OCI-LY1 (cell line): ENCODE measurements around the gene TNFRSF14.

Experiments used
- H2AFZ ChIP-seq: fragments of 200-600 bp; sonication (generic), shearing (Covaris generic); 2 replicates; pipeline ENCODE4 v1.6.0; 2014; ENCODE audit warnings: antibody characterized with exemption, mild to moderate bottlenecking, low read length
- H3F3A ChIP-seq: fragments of 200-600 bp; sonication (generic), shearing (Covaris generic); 2 replicates; pipeline ENCODE4 v1.6.0; 2014; ENCODE audit warnings: mild to moderate bottlenecking, antibody characterized with exemption, low read length, moderate library complexity; ENCODE audit not compliant: insufficient read depth
- H3K27ac ChIP-seq: fragments of 200-600 bp; sonication (generic); 2 replicates; pipeline ENCODE4 v1.5.1; 2014; ENCODE audit warnings: low read length, mixed run types, mild to moderate bottlenecking, low read depth; ENCODE audit not compliant: poor library complexity, severe bottlenecking
- H3K27me3 ChIP-seq: fragments of 200-600 bp; sonication (generic); 2 replicates; pipeline ENCODE4 v1.6.0; 2014; ENCODE audit warnings: antibody characterized with exemption, mild to moderate bottlenecking, low read length, moderate library complexity; ENCODE audit not compliant: insufficient read depth
- H3K36me3 ChIP-seq: fragments of 200-600 bp; sonication (generic); 2 replicates; pipeline ENCODE4 v1.6.1; 2014; ENCODE audit warnings: mild to moderate bottlenecking, antibody characterized with exemption, low read length, moderate library complexity, mixed read lengths; ENCODE audit not compliant: insufficient read depth
- H3K4me1 ChIP-seq: fragments of 200-600 bp; sonication (generic); 2 replicates; pipeline ENCODE4 v1.5.1; 2014; ENCODE audit warnings: mild to moderate bottlenecking, low read length, moderate library complexity; ENCODE audit not compliant: insufficient read depth, severe bottlenecking
- H3K4me2 ChIP-seq: fragments of 200-600 bp; sonication (generic), shearing (Covaris generic); 2 replicates; pipeline ENCODE4 v1.6.1; 2014; ENCODE audit warnings: low read length
- H3K4me3 ChIP-seq: fragments of 200-600 bp; sonication (generic); 2 replicates; pipeline ENCODE4 v1.5.1; 2014; ENCODE audit warnings: low read length, low read depth, mild to moderate bottlenecking, mixed read lengths; ENCODE audit not compliant: poor library complexity, severe bottlenecking
- H3K79me2 ChIP-seq: fragments of 200-600 bp; shearing (Covaris generic); 2 replicates; pipeline ENCODE4 v1.6.1; 2016; ENCODE audit warnings: mixed run types, low read length, mixed read lengths; ENCODE audit not compliant: insufficient read depth
- H3K9ac ChIP-seq: fragments of 200-600 bp; sonication (generic), shearing (Covaris generic); 2 replicates; pipeline ENCODE4 v1.6.1; 2014; ENCODE audit warnings: mild to moderate bottlenecking, low read length, mixed read lengths
- H3K9me2 ChIP-seq: fragments of 200-600 bp; sonication (generic), shearing (Covaris generic); 2 replicates; pipeline ENCODE4 v1.6.1; 2014; ENCODE audit warnings: low read depth, mild to moderate bottlenecking, low read length, mixed read lengths
- H3K9me3 ChIP-seq: fragments of 200-600 bp; shearing (Covaris generic); 2 replicates; pipeline ENCODE4 v1.6.1; 2014; ENCODE audit warnings: low read length, mixed read lengths
- H4K20me1 ChIP-seq: fragments of 200-600 bp; sonication (generic), shearing (Covaris generic); 2 replicates; pipeline ENCODE4 v1.6.0; 2016; ENCODE audit warnings: mild to moderate bottlenecking, low read length; ENCODE audit not compliant: insufficient read depth
- EZH2 ChIP-seq: fragments of 200-600 bp; sonication (generic), shearing (Covaris generic); IDR thresholded peaks from 2 replicates; pipeline ENCODE4 v1.8.0; 2017; ENCODE audit warnings: borderline replicate concordance, mixed run types, mild to moderate bottlenecking, antibody characterized with exemption, low read length, moderate library complexity, mixed read lengths
- TF ChIP-seq, protein P1 (sequence below): fragments of 200-600 bp; sonication (generic), shearing (Covaris generic); IDR thresholded peaks from 2 replicates; pipeline ENCODE4 v1.5.1; 2017; ENCODE audit warnings: mild to moderate bottlenecking, antibody characterized with exemption, low read length, moderate library complexity, mixed read lengths

Gene TNFRSF14

DNA sequence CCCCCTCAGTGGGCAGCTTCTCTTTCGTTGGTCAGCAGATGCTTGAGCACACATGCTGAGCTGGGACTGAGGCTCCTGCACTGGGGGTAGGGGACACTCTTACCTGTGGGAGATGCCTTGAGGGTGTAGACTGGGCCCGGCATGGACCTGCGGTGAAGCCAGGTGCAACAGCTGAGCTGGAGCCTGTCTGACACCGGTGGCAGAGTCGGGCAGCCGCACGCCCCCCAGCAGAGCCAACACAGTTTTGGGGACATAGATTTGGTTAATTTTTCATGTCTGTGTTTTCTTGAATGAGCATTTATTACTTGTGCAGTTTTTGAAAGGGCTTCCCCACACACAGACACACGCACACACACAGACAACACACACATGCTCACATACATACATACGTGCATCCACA, 20.2 kb upstream of the TNFRSF14 start:
- no peaks in the 10 kb centered on the region for H3F3A ChIP-seq

DNA sequence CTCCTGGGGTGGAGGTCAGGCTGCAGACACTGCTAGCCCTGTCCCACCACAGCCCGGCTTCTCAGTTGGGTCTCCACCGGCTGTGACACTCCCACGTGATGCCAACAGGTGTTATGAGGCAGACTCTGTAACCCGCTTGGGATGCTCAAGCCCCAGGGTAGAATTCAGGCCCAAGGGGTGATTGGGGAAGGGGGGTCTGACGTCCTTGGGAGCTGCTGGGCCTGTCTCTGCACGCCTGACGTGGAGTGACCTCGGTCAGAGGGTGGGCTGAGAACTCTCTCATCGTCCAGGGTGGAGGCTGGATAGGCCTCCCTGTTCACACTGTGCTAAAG, 18.4 kb upstream of the TNFRSF14 start:
- no peak overlapping the region for H3K9ac ChIP-seq
- 0 out of 2 replicates have a peak, but pooled peaks cover 15% of the 10 kb centered on the region for H3K27me3 ChIP-seq
- no peaks in the 10 kb centered on the region for H3K36me3 ChIP-seq
- H3K4me2 ChIP-seq: no peak overlapping the region
- no peaks in the 10 kb centered on the region for H3K79me2 ChIP-seq
- no peaks in the 10 kb centered on the region for H3K9me2 ChIP-seq
- H3K27ac ChIP-seq: no peak overlapping the region
- H2AFZ ChIP-seq: no peak overlapping the region
- H4K20me1 ChIP-seq: no peaks in the 10 kb centered on the region
- TF ChIP-seq, protein P1, sequence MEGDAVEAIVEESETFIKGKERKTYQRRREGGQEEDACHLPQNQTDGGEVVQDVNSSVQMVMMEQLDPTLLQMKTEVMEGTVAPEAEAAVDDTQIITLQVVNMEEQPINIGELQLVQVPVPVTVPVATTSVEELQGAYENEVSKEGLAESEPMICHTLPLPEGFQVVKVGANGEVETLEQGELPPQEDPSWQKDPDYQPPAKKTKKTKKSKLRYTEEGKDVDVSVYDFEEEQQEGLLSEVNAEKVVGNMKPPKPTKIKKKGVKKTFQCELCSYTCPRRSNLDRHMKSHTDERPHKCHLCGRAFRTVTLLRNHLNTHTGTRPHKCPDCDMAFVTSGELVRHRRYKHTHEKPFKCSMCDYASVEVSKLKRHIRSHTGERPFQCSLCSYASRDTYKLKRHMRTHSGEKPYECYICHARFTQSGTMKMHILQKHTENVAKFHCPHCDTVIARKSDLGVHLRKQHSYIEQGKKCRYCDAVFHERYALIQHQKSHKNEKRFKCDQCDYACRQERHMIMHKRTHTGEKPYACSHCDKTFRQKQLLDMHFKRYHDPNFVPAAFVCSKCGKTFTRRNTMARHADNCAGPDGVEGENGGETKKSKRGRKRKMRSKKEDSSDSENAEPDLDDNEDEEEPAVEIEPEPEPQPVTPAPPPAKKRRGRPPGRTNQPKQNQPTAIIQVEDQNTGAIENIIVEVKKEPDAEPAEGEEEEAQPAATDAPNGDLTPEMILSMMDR: no peak
- TF ChIP-seq EZH2: no peak
- no peaks in the 10 kb centered on the region for H3F3A ChIP-seq
- H3K4me1 ChIP-seq: no peaks in the 10 kb centered on the region
- H3K4me3 ChIP-seq: no peak overlapping the region
- no peaks in the 10 kb centered on the region for H3K9me3 ChIP-seq

More for the DNA sequence above, 20.2 kb upstream of the TNFRSF14 start:
- Histone ChIP-seq H3K4me3 (no peak overlapping the region), H3K27ac (no peak overlapping the region), H4K20me1 (no peaks in the 10 kb centered on the region), H3K36me3 (no peaks in the 10 kb centered on the region), H3K27me3 (0 out of 2 replicates have a peak, but pooled peaks cover 15% of the 10 kb centered on the region), H3K9me3 (no peaks in the 10 kb centered on the region), H3K9me2 (no peaks in the 10 kb centered on the region), H3K79me2 (no peaks in the 10 kb centered on the region), H2AFZ (no peak overlapping the region), H3K9ac (no peak overlapping the region), H3K4me2 (no peak overlapping the region), H3K4me1 (no peaks in the 10 kb centered on the region)
- TF ChIP-seq, protein P1: no peak
- TF ChIP-seq EZH2: no peak

- TF ChIP-seq, protein P1: no peak
- TF ChIP-seq EZH2: no peak
- H3K36me3 ChIP-seq: no peaks in the 10 kb centered on the region
- H3K9ac ChIP-seq: no peak overlapping the region
- no peaks in the 10 kb centered on the region for H3K79me2 ChIP-seq
- H4K20me1 ChIP-seq: no peaks in the 10 kb centered on the region
- 0 out of 2 replicates have a peak, but pooled peaks cover 15% of the 10 kb centered on the region for H3K27me3 ChIP-seq
- no peak overlapping the region for H3K4me2 ChIP-seq
- no peaks in the 10 kb centered on the region for H3F3A ChIP-seq
- no peaks in the 10 kb centered on the region for H3K9me2 ChIP-seq
- H3K4me1 ChIP-seq: no peaks in the 10 kb centered on the region
- H2AFZ ChIP-seq: no peak overlapping the region
- H3K4me3 ChIP-seq: no peak overlapping the region
- no peak overlapping the region for H3K27ac ChIP-seq
- no peaks in the 10 kb centered on the region for H3K9me3 ChIP-seq
Observed at GRCh38 chr1:2538376-2538775, 17.8 kb upstream of the TNFRSF14 start.
